GM23338 (cell line): ENCODE results near the gene CCR4. TPM values are rescaled to one million over a fixed set of nuclear protein-coding genes. Genes with fewer than 3 reads are reported as not detected.
"Not testable (repeated sequence)": the region's sequence is repeated elsewhere in the genome, so short reads cannot be mapped to it uniquely, and the experiment has no call there.

ENCODE experiments used
- ATAC-seq: fragments of 200-7000 bp; cut with Tn5 transposase; 3 replicates; pipeline ENCODE4 v1.9.1; 2020
- DNase-seq: peaks from one replicate; pipeline ENCODE4 v3.0.0-alpha.2; 2015; ENCODE audit warnings: low spot score
- H2AFZ ChIP-seq: fragments of 200-600 bp; sonication (generic); 2 replicates; pipeline ENCODE4 v1.8.0; 2016; ENCODE audit warnings: antibody characterized with exemption, mild to moderate bottlenecking, moderate library complexity
- H3F3A ChIP-seq: fragments of 200-600 bp; sonication (generic); replicated peaks from 2 replicates; pipeline ENCODE4 v1.8.0; 2017; ENCODE audit warnings: antibody characterized with exemption, mixed run types, low read depth
- H3K27ac ChIP-seq: fragments of 200-600 bp; sonication (generic); 2 replicates; pipeline ENCODE4 v1.6.1; 2016; ENCODE audit warnings: low read depth
- H3K27me3 ChIP-seq: fragments of 200-600 bp; sonication (generic); 2 replicates; pipeline ENCODE4 v1.8.0; 2016; ENCODE audit warnings: mild to moderate bottlenecking, mixed run types, moderate library complexity; ENCODE audit not compliant: insufficient read depth
- H3K36me3 ChIP-seq: fragments of 200-600 bp; sonication (generic); 2 replicates; pipeline ENCODE4 v1.8.0; 2016; ENCODE audit warnings: mild to moderate bottlenecking; ENCODE audit not compliant: insufficient read depth
- H3K4me1 ChIP-seq: fragments of 200-600 bp; sonication (generic); 2 replicates; pipeline ENCODE4 v1.8.0; 2016; ENCODE audit warnings: mild to moderate bottlenecking, moderate library complexity; ENCODE audit not compliant: insufficient read depth
- H3K4me2 ChIP-seq: fragments of 200-600 bp; sonication (generic); 2 replicates; pipeline ENCODE4 v1.7.1; 2017; ENCODE audit warnings: mixed run types
- H3K4me3 ChIP-seq: fragments of 200-600 bp; sonication (generic); 2 replicates; pipeline ENCODE4 v1.6.1; 2016; ENCODE audit warnings: mixed run types
- H3K79me2 ChIP-seq: fragments of 200-600 bp; sonication (generic); replicated peaks from 2 replicates; pipeline ENCODE4 v1.8.0; 2017; ENCODE audit warnings: mild to moderate bottlenecking; ENCODE audit not compliant: insufficient read depth
- H3K9me2 ChIP-seq: fragments of 200-600 bp; sonication (generic); 2 replicates; pipeline ENCODE4 v1.8.0; 2017; ENCODE audit not compliant: insufficient read depth
- H4K20me1 ChIP-seq: fragments of 200-600 bp; sonication (generic); replicated peaks from 2 replicates; pipeline ENCODE4 v1.8.0; 2017; ENCODE audit warnings: mild to moderate bottlenecking; ENCODE audit not compliant: insufficient read depth
- H3K27ac Mint-ChIP-seq: 2 replicates; pipeline ENCODE4 v1.8.0; 2020; ENCODE audit warnings: inconsistent platforms, mild to moderate bottlenecking, moderate library complexity, mixed read lengths
- H3K27me3 Mint-ChIP-seq: 3 replicates; pipeline ENCODE4 v1.8.0; 2022; ENCODE audit warnings: low read depth, mild to moderate bottlenecking, moderate library complexity, mixed read lengths, inconsistent platforms; ENCODE audit not compliant: insufficient read depth, poor library complexity
- H3K36me3 Mint-ChIP-seq: 3 replicates; pipeline ENCODE4 v1.8.0; 2021; ENCODE audit warnings: low read depth, mild to moderate bottlenecking, inconsistent platforms, moderate library complexity, mixed read lengths
- H3K4me1 Mint-ChIP-seq: 3 replicates; pipeline ENCODE4 v1.8.0; 2020; ENCODE audit warnings: mild to moderate bottlenecking, inconsistent platforms, mixed read lengths
- H3K4me3 Mint-ChIP-seq: 3 replicates; pipeline ENCODE4 v1.8.0; 2021; ENCODE audit warnings: moderate library complexity, mild to moderate bottlenecking, inconsistent platforms, mixed read lengths
- H3K9me3 Mint-ChIP-seq: 3 replicates; pipeline ENCODE4 v1.8.0; 2020; ENCODE audit warnings: moderate library complexity, mild to moderate bottlenecking, inconsistent platforms, mixed read lengths
- CTCF ChIP-seq, 2 experiments: fragments of 200-600 bp in 1 of 2; sonication (generic) in 1 of 2; conservative IDR thresholded peaks; 2 replicates each; pipeline versions ENCODE4 v1.5.1 to v1.6.1; 2016 to 2017; ENCODE audit warnings: antibody characterized with exemption in 2 of 2, low read depth in 2 of 2, mild to moderate bottlenecking in 2 of 2, moderate library complexity in 1 of 2
- POLR2AphosphoS5 ChIP-seq: IDR thresholded peaks from 2 replicates; pipeline ENCODE4 v1.6.1; 2016; ENCODE audit warnings: antibody characterized with exemption, low read depth
- STAT1 ChIP-seq: IDR thresholded peaks from one replicate; pipeline ENCODE4 v1.6.1; 2016; ENCODE audit warnings: antibody characterized with exemption; ENCODE audit not compliant: unreplicated experiment
- ZNF114 ChIP-seq: fragments of 250-450 bp; sonication (Bioruptor Pico); IDR thresholded peaks from 2 replicates; pipeline ENCODE4 v1.5.0; 2020; ENCODE audit warnings: mild to moderate bottlenecking, moderate library complexity
- polyA plus RNA-seq: library from polyadenylated mRNA; unstranded; fragments of >200 nt; fragmentation: Nextera tagmentation; extraction: Ambion mirVana; gene quantifications from 2 replicates; pipeline ENCODE4 v1.2.1, GENCODE V29; 2016
- total RNA-seq: library from RNA; depleted of rRNA; stranded (reverse); fragments of >200 nt; shearing (Covaris generic); gene quantifications from 2 replicates; pipeline ENCODE4 v1.2.3, GENCODE V29; 2014

The CCR4 gene
- total and polyA plus RNA-seq, 2 experiments from 2014 or later, result 0.10 to 0.35 TPM

GRCh38 chr3:32968920-32969389 lies 17.5 kb downstream of the CCR4 start:
- no peak overlapping the region for H3K27ac Mint-ChIP-seq

GRCh38 chr3:32969656-32970055 lies 18.2 kb downstream of the CCR4 start:
- DNase-seq (no peak), ATAC-seq (no peak)
- Mint-ChIP-seq H3K4me3 (no peak overlapping the region), H3K9me3 (peaks cover 23% of the 10 kb centered on the region), H3K36me3 (peaks cover 16% of the 10 kb centered on the region), H3K4me1 (peaks cover 5% of the 10 kb centered on the region; the same call in 2 of the 3 replicates), H3K27ac (no peak overlapping the region), H3K27me3 (no peaks in the 10 kb centered on the region)
- Histone ChIP-seq H3K9me2 (no peaks in the 10 kb centered on the region), H3K27ac (no peak overlapping the region), H3F3A (no peaks in the 10 kb centered on the region), H3K4me3 (no peak overlapping the region), H3K36me3 (no peaks in the 10 kb centered on the region), H3K79me2 (no peaks in the 10 kb centered on the region), H3K27me3 (no peaks in the 10 kb centered on the region), H3K4me1 (no peaks in the 10 kb centered on the region), H2AFZ (no peak overlapping the region), H4K20me1 (no peaks in the 10 kb centered on the region; the same call in 1 of the 2 replicates), H3K4me2 (no peak overlapping the region)
- TF ChIP-seq STAT1 (no peak), ZNF114 (no peak), POLR2AphosphoS5 (no peak), CTCF (conservative IDR thresholded peaks at IDR 0.05; ENCODE audit: low read depth in 2 of 2) (no peak)

More at GRCh38 chr3:32968920-32969389, 17.5 kb downstream of the CCR4 start:
- Histone ChIP-seq H3K27me3 (no peaks in the 10 kb centered on the region), H3K9me2 (no peaks in the 10 kb centered on the region), H3K4me1 (no peaks in the 10 kb centered on the region), H3K27ac (no peak overlapping the region), H3K36me3 (no peaks in the 10 kb centered on the region), H3K79me2 (no peaks in the 10 kb centered on the region), H4K20me1 (no peaks in the 10 kb centered on the region; the same call in 1 of the 2 replicates), H3F3A (no peaks in the 10 kb centered on the region), H3K4me2 (no peak overlapping the region), H3K4me3 (no peak overlapping the region), H2AFZ (no peak overlapping the region)
- no peak for TF ChIP-seq CTCF (conservative IDR thresholded peaks at IDR 0.05; ENCODE audit: low read depth in 2 of 2)
- Mint-ChIP-seq H3K27me3 (no peaks in the 10 kb centered on the region), H3K9me3 (peaks cover 27% of the 10 kb centered on the region), H3K4me3 (no peak overlapping the region), H3K4me1 (peaks cover 3% of the 10 kb centered on the region; the same call in 2 of the 3 replicates), H3K36me3 (peaks cover 16% of the 10 kb centered on the region)
- DNase-seq (no peak), ATAC-seq (no peak)

GRCh38 chr3:32971291-32971690 lies 19.8 kb downstream of the CCR4 start:
- not testable (repeated sequence) for H3K9me3 Mint-ChIP-seq, H3K36me3 ChIP-seq, H2AFZ ChIP-seq, H3K4me3 Mint-ChIP-seq, H3K79me2 ChIP-seq, H4K20me1 ChIP-seq, ATAC-seq, H3K4me1 ChIP-seq, H3K4me2 ChIP-seq, H3K27me3 ChIP-seq, H3K27ac Mint-ChIP-seq, H3K4me3 ChIP-seq, H3K27ac ChIP-seq, H3F3A ChIP-seq, DNase-seq, H3K36me3 Mint-ChIP-seq, H3K9me2 ChIP-seq, H3K4me1 Mint-ChIP-seq, H3K27me3 Mint-ChIP-seq
